Endothelial cell of umbilical vein (primary cell): ENCODE measurements around the gene PIGQ.

ENCODE experiments used
- EZH2 ChIP-seq: IDR thresholded peaks from 2 replicates; pipeline ENCODE4 v1.6.1; 2012; ENCODE audit warnings: borderline replicate concordance, low read depth, mild to moderate bottlenecking, moderate library complexity, low read length, inconsistent platforms; ENCODE audit not compliant: severe bottlenecking
- FOS ChIP-seq: IDR thresholded peaks from 2 replicates; pipeline ENCODE4 v1.6.1; 2011; ENCODE audit warnings: mild to moderate bottlenecking, low read length, moderate library complexity, borderline replicate concordance; ENCODE audit not compliant: insufficient read depth
- GATA2 ChIP-seq: IDR thresholded peaks from 2 replicates; pipeline ENCODE4 v1.7.0; 2011; ENCODE audit warnings: low read depth, mild to moderate bottlenecking, moderate library complexity, mixed read lengths, low read length; ENCODE audit not compliant: insufficient read length, insufficient read depth
- JUN ChIP-seq: IDR thresholded peaks from 2 replicates; pipeline ENCODE4 v1.6.1; 2011; ENCODE audit warnings: borderline replicate concordance, low read depth; ENCODE audit not compliant: insufficient read length, insufficient read depth
- MYC ChIP-seq: IDR thresholded peaks from one replicate; pipeline ENCODE4 v1.6.1; 2011; ENCODE audit warnings: mild to moderate bottlenecking, low read depth, low read length
- POLR2A ChIP-seq: IDR thresholded peaks from 2 replicates; pipeline ENCODE4 v1.6.1; 2012; ENCODE audit warnings: low read depth, mild to moderate bottlenecking, control low read depth, low read length
- POLR2AphosphoS5 ChIP-seq: IDR thresholded peaks from 2 replicates; pipeline ENCODE4 v1.6.1; 2012; ENCODE audit warnings: low read depth, mild to moderate bottlenecking, control low read depth, low read length, moderate library complexity; ENCODE audit not compliant: insufficient read depth
- TF ChIP-seq, protein P1 (sequence below), 2 donors: IDR thresholded peaks; 1 replicate in 1 of 2; 2 replicates in 1 of 2; pipeline ENCODE4 v1.5.1; 2011; ENCODE audit warnings: low read length in 2 of 2, mild to moderate bottlenecking in 2 of 2, moderate library complexity in 2 of 2, control low read depth in 1 of 2, inconsistent platforms in 1 of 2, low read depth in 1 of 2; ENCODE audit not compliant: insufficient read depth in 1 of 2; ENCODE audit errors: extremely low read depth in 1 of 2
- TF ChIP-seq, protein P2 (sequence below): IDR thresholded peaks from 2 replicates; pipeline ENCODE4 v1.6.1; 2011; ENCODE audit not compliant: insufficient read depth, insufficient read length

DNA sequence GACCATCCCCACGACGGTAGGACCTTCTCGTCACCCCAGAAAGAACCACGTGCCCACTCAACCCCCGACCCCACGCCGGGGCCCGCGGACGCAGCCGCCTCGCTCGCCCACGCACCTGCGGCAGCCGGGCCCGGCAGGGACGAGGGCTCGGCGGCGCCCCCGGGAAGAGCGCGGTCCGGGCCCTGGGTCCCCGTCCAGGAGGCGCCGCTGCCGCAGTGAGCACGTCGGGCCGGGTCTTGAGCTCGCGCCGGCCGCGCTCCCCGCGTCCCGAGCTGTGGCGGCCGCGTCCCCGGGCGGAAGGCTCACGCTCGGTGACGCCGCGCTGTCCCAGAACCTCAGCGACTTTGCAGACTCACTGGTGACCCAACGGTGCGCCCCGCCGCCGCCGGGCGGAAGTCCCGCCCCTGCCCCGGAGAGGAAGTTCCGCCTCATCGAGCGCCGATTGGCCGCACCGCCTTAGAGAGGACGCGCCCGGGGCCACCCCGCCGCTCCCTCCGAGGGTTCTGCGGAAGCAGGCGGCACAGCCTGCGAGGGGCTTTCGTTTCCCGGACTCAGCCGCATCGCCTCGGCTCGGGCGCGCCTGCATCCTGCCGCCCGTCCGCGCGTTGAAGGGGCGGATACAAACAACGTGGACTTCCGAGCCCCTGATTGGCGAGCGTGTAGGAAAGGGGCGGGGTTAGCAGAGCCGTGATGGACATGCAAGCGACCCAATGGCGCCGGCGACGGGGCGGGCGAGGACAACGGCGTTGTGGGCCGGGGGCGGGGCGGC lies 19.3 kb downstream of the PIGQ start:
- TF ChIP-seq POLR2A (peak; percentile 74), EZH2 (no peak), GATA2 (no peak), MYC (no peak), JUN (no peak), POLR2AphosphoS5 (peak; percentile 73), FOS (no peak)
- TF ChIP-seq, protein P1, sequence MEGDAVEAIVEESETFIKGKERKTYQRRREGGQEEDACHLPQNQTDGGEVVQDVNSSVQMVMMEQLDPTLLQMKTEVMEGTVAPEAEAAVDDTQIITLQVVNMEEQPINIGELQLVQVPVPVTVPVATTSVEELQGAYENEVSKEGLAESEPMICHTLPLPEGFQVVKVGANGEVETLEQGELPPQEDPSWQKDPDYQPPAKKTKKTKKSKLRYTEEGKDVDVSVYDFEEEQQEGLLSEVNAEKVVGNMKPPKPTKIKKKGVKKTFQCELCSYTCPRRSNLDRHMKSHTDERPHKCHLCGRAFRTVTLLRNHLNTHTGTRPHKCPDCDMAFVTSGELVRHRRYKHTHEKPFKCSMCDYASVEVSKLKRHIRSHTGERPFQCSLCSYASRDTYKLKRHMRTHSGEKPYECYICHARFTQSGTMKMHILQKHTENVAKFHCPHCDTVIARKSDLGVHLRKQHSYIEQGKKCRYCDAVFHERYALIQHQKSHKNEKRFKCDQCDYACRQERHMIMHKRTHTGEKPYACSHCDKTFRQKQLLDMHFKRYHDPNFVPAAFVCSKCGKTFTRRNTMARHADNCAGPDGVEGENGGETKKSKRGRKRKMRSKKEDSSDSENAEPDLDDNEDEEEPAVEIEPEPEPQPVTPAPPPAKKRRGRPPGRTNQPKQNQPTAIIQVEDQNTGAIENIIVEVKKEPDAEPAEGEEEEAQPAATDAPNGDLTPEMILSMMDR (IDR thresholded peaks at IDR 0.05; ENCODE audit: extremely low read depth in 1 of 2, insufficient read depth in 1 of 2, low read depth in 1 of 2, low read length in 2 of 2) = no peak
- TF ChIP-seq, protein P2, sequence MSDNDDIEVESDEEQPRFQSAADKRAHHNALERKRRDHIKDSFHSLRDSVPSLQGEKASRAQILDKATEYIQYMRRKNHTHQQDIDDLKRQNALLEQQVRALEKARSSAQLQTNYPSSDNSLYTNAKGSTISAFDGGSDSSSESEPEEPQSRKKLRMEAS = no peak
